Large intestine (tissue), 3 donors: ENCODE measurements around the gene ICAM1. TPM values are rescaled to one million over a fixed set of nuclear protein-coding genes. Genes with fewer than 3 reads are reported as not detected.
"Not testable (repeated sequence)": the region's sequence is repeated elsewhere in the genome, so short reads cannot be mapped to it uniquely, and the experiment has no call there.

ENCODE experiments used
- DNase-seq, 2 donors: peaks; one replicate each; pipeline versions ENCODE4 v3.0.0 to v3.0.0-alpha.2; 2013
- H3K27ac ChIP-seq: one replicate; pipeline ENCODE4 v1.5.1; 2013; ENCODE audit warnings: low read length
- H3K27me3 ChIP-seq: 2 replicates; pipeline ENCODE4 v1.6.1; 2013; ENCODE audit warnings: low read length; ENCODE audit not compliant: control insufficient read depth, insufficient read depth
- H3K36me3 ChIP-seq: 2 replicates; pipeline ENCODE4 v1.6.1; 2013; ENCODE audit warnings: low read length; ENCODE audit not compliant: control insufficient read depth, insufficient read depth
- H3K4me1 ChIP-seq: one replicate; pipeline ENCODE4 v1.6.1; 2013; ENCODE audit warnings: low read length; ENCODE audit not compliant: control insufficient read depth, insufficient read depth
- H3K4me3 ChIP-seq: one replicate; pipeline ENCODE4 v1.5.1; 2013; ENCODE audit warnings: low read length
- H3K9me3 ChIP-seq: one replicate; pipeline ENCODE4 v1.6.1; 2013; ENCODE audit warnings: mild to moderate bottlenecking, low read depth, low read length, moderate library complexity; ENCODE audit not compliant: control insufficient read depth
- WGBS: methylation state at CpG from one replicate; pipeline ENCODE4 v1.1.5; 2013; ENCODE audit warnings: low lambda C conversion rate; ENCODE audit not compliant: insufficient coverage; 5-methylcytosine and 5-hydroxymethylcytosine counted together
- polyA plus RNA-seq: library from polyadenylated mRNA; unstranded; fragments of 120-200 nt; gene quantifications from one replicate; pipeline ENCODE4 v1.2.1, GENCODE V29; 2013

Gene ICAM1
- polyA plus RNA-seq, 1 donor: 14.8 TPM

GRCh38 chr19:10228920-10229319 lies 42.0 kb upstream of the ICAM1 start:
- Histone ChIP-seq H3K36me3 (no peaks in the 10 kb centered on the region), H3K9me3 (peaks cover 6% of the 10 kb centered on the region), H3K27ac (no peak overlapping the region), H3K4me1 (peaks cover 9% of the 10 kb centered on the region), H3K4me3 (no peak overlapping the region), H3K27me3 (peaks cover 9% of the 10 kb centered on the region)
- no CpG with 5 or more reads among the region's 2 CpGs for WGBS
- no peak for DNase-seq

DNA sequence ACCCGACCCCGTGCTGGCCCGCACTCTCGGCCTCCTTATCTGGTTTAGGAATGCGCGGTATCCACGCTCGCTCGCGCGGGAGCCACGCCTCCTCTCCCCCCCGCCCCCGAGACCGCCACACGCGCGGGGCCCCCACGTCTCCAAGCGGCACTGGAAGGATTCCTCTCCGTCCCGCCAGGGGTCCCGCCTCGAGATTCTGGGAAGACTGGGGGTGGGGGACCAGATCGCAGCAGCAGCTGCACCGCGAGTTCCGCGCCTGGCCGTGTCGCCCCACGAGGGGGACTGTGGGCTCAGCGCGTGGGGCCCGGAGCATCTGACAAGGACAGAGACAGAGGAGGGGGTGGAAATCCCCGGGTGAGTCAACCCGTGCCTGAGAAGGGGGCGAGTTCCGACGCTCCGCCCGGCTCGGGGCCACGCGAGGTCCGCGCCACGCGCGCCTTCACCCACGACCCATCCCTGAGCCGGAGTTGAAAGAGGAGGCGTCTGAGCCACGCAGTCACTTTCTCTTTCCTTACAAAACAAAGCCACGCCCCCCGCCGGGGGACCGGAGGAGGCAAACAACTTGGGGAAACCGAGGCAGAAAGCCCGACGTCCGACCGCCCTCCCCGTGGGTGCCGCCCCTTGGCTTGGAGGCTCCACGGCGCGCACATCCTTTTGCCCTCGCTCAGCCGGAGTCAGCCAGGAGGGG lies 40.6 kb upstream of the ICAM1 start:
- no CpG with 5 or more reads among the region's 70 CpGs for WGBS
- H3K4me3 ChIP-seq: peak overlapping the region; percentile 80
- no peaks in the 10 kb centered on the region for H3K36me3 ChIP-seq
- H3K27ac ChIP-seq: peak overlapping the region; percentile 77
- peaks cover 6% of the 10 kb centered on the region for H3K9me3 ChIP-seq
- peak; percentile 39 to 44 for DNase-seq
- H3K27me3 ChIP-seq: peaks cover 9% of the 10 kb centered on the region
- peaks cover 9% of the 10 kb centered on the region for H3K4me1 ChIP-seq

- Histone ChIP-seq H3K4me1 (peaks cover 9% of the 10 kb centered on the region), H3K9me3 (peaks cover 6% of the 10 kb centered on the region), H3K4me3 (peak within 1 kb of the TSS; percentile 80), H3K27ac (peak within 1 kb of the TSS; percentile 77), H3K36me3 (no peaks in the 10 kb centered on the region), H3K27me3 (peaks cover 9% of the 10 kb centered on the region)
- no CpG with 5 or more reads among the region's 73 CpGs for WGBS
- DNase-seq: peak; percentile 68 to 71
Measured at GRCh38 chr19:10230861-10231611, 39.9 kb upstream of the ICAM1 start, which contains the start of gene S1PR2. Gene S1PR2, minus strand, starts transcription at chr19:10231331. Its CDS starts 6,426 bp downstream, at chr19:10224905.

GRCh38 chr19:10231612-10232228 lies 39.2 kb upstream of the ICAM1 start:
- WGBS: no CpG with 5 or more reads among the region's 8 CpGs
- Histone ChIP-seq H3K36me3 (no peaks in the 10 kb centered on the region), H3K27ac (peak overlapping the region; percentile 36), H3K4me1 (peaks cover 13% of the 10 kb centered on the region), H3K9me3 (peaks cover 6% of the 10 kb centered on the region), H3K27me3 (peaks cover 9% of the 10 kb centered on the region), H3K4me3 (peak overlapping the region; percentile 80)
- no peak for DNase-seq

- DNase-seq: no peak
- WGBS: no CpG with 5 or more reads among the region's 4 CpGs
- H3K27ac ChIP-seq: no peak overlapping the region
- H3K36me3 ChIP-seq: no peaks in the 10 kb centered on the region
- no peak overlapping the region for H3K4me3 ChIP-seq
- peaks cover 9% of the 10 kb centered on the region for H3K27me3 ChIP-seq
- H3K4me1 ChIP-seq: peaks cover 13% of the 10 kb centered on the region
- H3K9me3 ChIP-seq: no peaks in the 10 kb centered on the region
Measured at GRCh38 chr19:10233946-10234345, 37.0 kb upstream of the ICAM1 start.

- Histone ChIP-seq H3K27ac (no peak overlapping the region), H3K9me3 (no peaks in the 10 kb centered on the region), H3K36me3 (no peaks in the 10 kb centered on the region), H3K27me3 (peaks cover 9% of the 10 kb centered on the region), H3K4me1 (peaks cover 13% of the 10 kb centered on the region), H3K4me3 (no peak overlapping the region)
- 40% methylated on average over 1 of the region's 4 CpGs for WGBS
- DNase-seq: no peak
Measured at GRCh38 chr19:10235003-10235402, 35.9 kb upstream of the ICAM1 start.

- not testable (repeated sequence) for H3K9me3 ChIP-seq, DNase-seq, H3K4me3 ChIP-seq, H3K36me3 ChIP-seq, H3K27me3 ChIP-seq
- WGBS: no CpG with 5 or more reads among the region's 7 CpGs
- peaks cover 11% of the 10 kb centered on the region for H3K4me1 ChIP-seq
- peak overlapping the region; percentile 53 for H3K27ac ChIP-seq
Measured at GRCh38 chr19:10235409-10235808, 35.5 kb upstream of the ICAM1 start.

GRCh38 chr19:10237702-10238101 lies 33.2 kb upstream of the ICAM1 start:
- H3K27ac ChIP-seq: peak overlapping the region; percentile 38
- no peaks in the 10 kb centered on the region for H3K9me3 ChIP-seq
- H3K36me3 ChIP-seq: no peaks in the 10 kb centered on the region
- DNase-seq: no peak
- no peak overlapping the region for H3K4me3 ChIP-seq
- no peaks in the 10 kb centered on the region for H3K27me3 ChIP-seq
- WGBS: no CpG with 5 or more reads among the region's 6 CpGs
- peaks cover 4% of the 10 kb centered on the region for H3K4me1 ChIP-seq

GRCh38 chr19:10238172-10238783 lies 32.6 kb upstream of the ICAM1 start:
- H3K27ac ChIP-seq: peak overlapping the region; percentile 16
- WGBS: no CpG with 5 or more reads among the region's 12 CpGs
- peak; percentile 64 to 65 for DNase-seq
- H3K27me3 ChIP-seq: no peaks in the 10 kb centered on the region
- no peaks in the 10 kb centered on the region for H3K36me3 ChIP-seq
- H3K9me3 ChIP-seq: no peaks in the 10 kb centered on the region
- no peak overlapping the region for H3K4me3 ChIP-seq
- H3K4me1 ChIP-seq: peaks cover 4% of the 10 kb centered on the region

- not testable (repeated sequence) for H3K36me3 ChIP-seq, H3K27me3 ChIP-seq, DNase-seq, H3K4me3 ChIP-seq, H3K27ac ChIP-seq, H3K4me1 ChIP-seq, H3K9me3 ChIP-seq
- WGBS: no CpG with 5 or more reads among the region's 11 CpGs
Measured at GRCh38 chr19:10241826-10242449, 29.0 kb upstream of the ICAM1 start.
